Type B pancreatic cell (in vitro differentiated cells): ENCODE data around the gene SELENON. TPM values are rescaled to one million over a fixed set of nuclear protein-coding genes. Genes with fewer than 3 reads are reported as not detected.

Experiments
- DNase-seq: peaks from one replicate; pipeline ENCODE4 v3.0.0; 2021; ENCODE audit warnings: mixed read lengths; ENCODE audit not compliant: unreplicated experiment; ENCODE audit errors: extremely low spot score
- H3K27ac Mint-ChIP-seq: 2 replicates; pipeline ENCODE4 v1.8.0; 2021; ENCODE audit warnings: mild to moderate bottlenecking, mixed read lengths
- H3K27me3 Mint-ChIP-seq: 2 replicates; pipeline ENCODE4 v1.8.0; 2021; ENCODE audit warnings: mixed read lengths
- H3K36me3 Mint-ChIP-seq: 2 replicates; pipeline ENCODE4 v1.8.0; 2021; ENCODE audit warnings: mixed read lengths
- H3K4me1 Mint-ChIP-seq: one replicate; pipeline ENCODE4 v1.8.0; 2021; ENCODE audit warnings: mixed read lengths; ENCODE audit not compliant: unreplicated experiment
- H3K4me3 Mint-ChIP-seq: 2 replicates; pipeline ENCODE4 v1.8.0; 2021; ENCODE audit warnings: mild to moderate bottlenecking, mixed read lengths
- H3K9me3 Mint-ChIP-seq: 2 replicates; pipeline ENCODE4 v1.8.0; 2021; ENCODE audit warnings: mixed read lengths
- CTCF ChIP-seq: fragments of 200-600 bp; sonication (generic); conservative IDR thresholded peaks from 2 replicates; pipeline ENCODE4 v1.5.0; 2021; ENCODE audit warnings: antibody characterized with exemption, mild to moderate bottlenecking
- long read RNA-seq: library from polyadenylated mRNA; unstranded; transcript quantifications from one replicate; pipeline ENCODE4 v2.0.0, GENCODE V29; 2020
- total RNA-seq: library from RNA; stranded (reverse); gene quantifications from 2 replicates; pipeline ENCODE4 v1.2.1, GENCODE V29; 2021; ENCODE audit warnings: low replicate concordance

Gene SELENON, protein sequence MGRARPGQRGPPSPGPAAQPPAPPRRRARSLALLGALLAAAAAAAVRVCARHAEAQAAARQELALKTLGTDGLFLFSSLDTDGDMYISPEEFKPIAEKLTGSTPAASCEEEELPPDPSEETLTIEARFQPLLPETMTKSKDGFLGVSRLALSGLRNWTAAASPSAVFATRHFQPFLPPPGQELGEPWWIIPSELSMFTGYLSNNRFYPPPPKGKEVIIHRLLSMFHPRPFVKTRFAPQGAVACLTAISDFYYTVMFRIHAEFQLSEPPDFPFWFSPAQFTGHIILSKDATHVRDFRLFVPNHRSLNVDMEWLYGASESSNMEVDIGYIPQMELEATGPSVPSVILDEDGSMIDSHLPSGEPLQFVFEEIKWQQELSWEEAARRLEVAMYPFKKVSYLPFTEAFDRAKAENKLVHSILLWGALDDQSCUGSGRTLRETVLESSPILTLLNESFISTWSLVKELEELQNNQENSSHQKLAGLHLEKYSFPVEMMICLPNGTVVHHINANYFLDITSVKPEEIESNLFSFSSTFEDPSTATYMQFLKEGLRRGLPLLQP
- 39.8 and 68.7 TPM in 2 replicates for total RNA-seq
- long read RNA-seq, result 0 reads

GRCh38 chr1:25799935-25800702 is at the start of gene SELENON:
TSS of gene SELENON (plus strand) at chr1:25800193. CDS start at chr1:25800231, 38 bp downstream.
- no peak for DNase-seq
- no peaks in the 10 kb centered on the region for H3K9me3 Mint-ChIP-seq
- no peak for TF ChIP-seq CTCF
- H3K4me3 Mint-ChIP-seq, result peak within 1 kb of the TSS; percentile 86
- H3K27me3 Mint-ChIP-seq, result peaks cover 5% of the 10 kb centered on the region
- H3K36me3 Mint-ChIP-seq, result no peaks in the 10 kb centered on the region
- H3K27ac Mint-ChIP-seq, result peak within 1 kb of the TSS; percentile 36
- H3K4me1 Mint-ChIP-seq, result peaks cover 37% of the 10 kb centered on the region

DNA sequence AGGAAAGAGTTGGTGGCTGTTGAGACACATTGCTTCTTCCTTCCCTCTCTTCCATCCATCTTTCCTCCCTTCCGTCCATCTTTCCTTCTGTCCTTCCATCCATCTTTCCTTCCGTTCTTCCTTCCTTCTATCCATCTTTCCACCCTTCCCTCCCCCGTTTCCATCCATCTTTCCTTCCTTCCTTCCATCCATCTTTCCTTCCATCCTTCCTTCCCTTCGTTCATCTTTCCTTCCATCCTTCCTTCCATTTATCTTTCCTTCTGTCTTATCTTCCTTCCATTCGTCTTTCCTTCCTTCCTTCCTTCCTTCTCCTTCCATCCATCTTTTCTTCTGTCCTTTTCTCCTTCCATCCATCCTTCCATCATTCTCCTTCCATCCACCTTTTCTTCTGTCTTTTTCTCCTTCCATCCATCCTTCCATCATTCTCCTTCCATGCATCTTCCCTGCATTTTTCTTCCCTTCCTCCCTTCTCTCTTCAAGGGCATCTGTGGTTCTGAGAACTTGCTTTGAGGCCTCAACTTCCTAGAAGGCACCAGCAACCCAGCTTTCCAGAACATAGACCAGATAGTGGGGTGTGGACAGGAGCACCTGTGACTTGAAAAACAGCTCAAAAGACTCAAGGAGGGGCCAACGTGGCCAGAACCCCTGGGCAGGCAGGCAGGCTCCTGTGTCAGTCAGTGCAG is 48.9 kb upstream of the SELENON start:
- Mint-ChIP-seq H3K4me3 (no peak overlapping the region), H3K27me3 (peaks cover 8% of the 10 kb centered on the region), H3K9me3 (no peaks in the 10 kb centered on the region), H3K36me3 (no peaks in the 10 kb centered on the region), H3K27ac (no peak overlapping the region), H3K4me1 (no peaks in the 10 kb centered on the region)
- no peak for DNase-seq
- no peak for TF ChIP-seq CTCF

GRCh38 chr1:25754470-25755181 is 45.4 kb upstream of the SELENON start:
- Mint-ChIP-seq H3K27ac (no peak overlapping the region), H3K4me1 (peaks cover 8% of the 10 kb centered on the region), H3K27me3 (peaks cover 27% of the 10 kb centered on the region), H3K9me3 (no peaks in the 10 kb centered on the region), H3K4me3 (no peak overlapping the region), H3K36me3 (no peaks in the 10 kb centered on the region)
- no peak for TF ChIP-seq CTCF
- no peak for DNase-seq

- no peak overlapping the region for H3K27ac Mint-ChIP-seq
- no peaks in the 10 kb centered on the region for H3K9me3 Mint-ChIP-seq
- no peak for TF ChIP-seq CTCF
- no peak for DNase-seq
- H3K36me3 Mint-ChIP-seq, result no peaks in the 10 kb centered on the region
- no peak overlapping the region for H3K4me3 Mint-ChIP-seq
- peaks cover 36% of the 10 kb centered on the region for H3K27me3 Mint-ChIP-seq
- peaks cover 8% of the 10 kb centered on the region for H3K4me1 Mint-ChIP-seq
Observed at GRCh38 chr1:25755475-25756125, 44.4 kb upstream of the SELENON start.
